Measurements from ENCODE around the gene LY6G6C. TPM values are rescaled to one million over a fixed set of nuclear protein-coding genes. Genes with fewer than 3 reads are reported as not detected.

Gene LY6G6C
- total RNA-seq, 1 experiment from 2014 or later, result 0.22 TPM

DNA sequence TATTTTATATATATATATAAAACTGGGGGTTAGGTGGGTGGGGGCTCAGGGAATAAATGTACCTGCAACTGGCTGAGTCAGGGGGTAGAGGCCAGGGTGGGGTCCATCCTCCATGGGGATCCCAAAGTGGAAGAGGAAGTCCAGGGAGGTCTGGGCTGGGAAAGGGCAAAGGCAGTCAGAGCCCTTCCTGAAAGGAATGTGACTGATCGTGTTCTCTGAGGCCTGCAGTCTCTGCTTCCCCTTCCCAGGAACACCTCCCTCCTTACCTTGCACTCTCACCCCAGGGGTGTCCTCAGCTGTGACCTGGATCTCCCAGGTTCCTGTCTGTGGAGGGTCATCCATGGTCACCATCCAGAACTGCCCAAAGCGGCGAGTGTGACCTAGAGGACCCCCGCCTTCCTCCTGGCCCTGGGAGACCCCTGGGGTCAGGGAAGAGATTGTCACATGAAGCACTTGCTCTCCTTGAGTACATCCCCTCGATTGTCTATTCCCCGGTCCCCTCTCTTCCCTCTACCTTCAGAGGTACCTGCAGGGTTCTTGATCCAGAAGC lies 45.6 kb upstream of the LY6G6C start:
- H2AFZ ChIP-seq (ENCODE audit: low read length), result no peak overlapping the region
- no peak overlapping the region for H3K4me2 ChIP-seq (ENCODE audit: low read length)
- H4K20me1 ChIP-seq (ENCODE audit: low read length), result no peaks in the 10 kb centered on the region
- no peak for DNase-seq
- CTCF ChIA-PET, result no interaction called here
- H3K9ac ChIP-seq (ENCODE audit: low read length), result no peak overlapping the region
- ATAC-seq, result no peak
- no TSS peak for BruUV-seq (replicated peaks)
- no peaks in the 10 kb centered on the region for H3K9me2 ChIP-seq (replicated peaks; ENCODE audit: low read length)
- no peak overlapping the region for H3K4me3 ChIP-seq (ENCODE audit: low read length)
- TF ChIP-seq, protein P1, sequence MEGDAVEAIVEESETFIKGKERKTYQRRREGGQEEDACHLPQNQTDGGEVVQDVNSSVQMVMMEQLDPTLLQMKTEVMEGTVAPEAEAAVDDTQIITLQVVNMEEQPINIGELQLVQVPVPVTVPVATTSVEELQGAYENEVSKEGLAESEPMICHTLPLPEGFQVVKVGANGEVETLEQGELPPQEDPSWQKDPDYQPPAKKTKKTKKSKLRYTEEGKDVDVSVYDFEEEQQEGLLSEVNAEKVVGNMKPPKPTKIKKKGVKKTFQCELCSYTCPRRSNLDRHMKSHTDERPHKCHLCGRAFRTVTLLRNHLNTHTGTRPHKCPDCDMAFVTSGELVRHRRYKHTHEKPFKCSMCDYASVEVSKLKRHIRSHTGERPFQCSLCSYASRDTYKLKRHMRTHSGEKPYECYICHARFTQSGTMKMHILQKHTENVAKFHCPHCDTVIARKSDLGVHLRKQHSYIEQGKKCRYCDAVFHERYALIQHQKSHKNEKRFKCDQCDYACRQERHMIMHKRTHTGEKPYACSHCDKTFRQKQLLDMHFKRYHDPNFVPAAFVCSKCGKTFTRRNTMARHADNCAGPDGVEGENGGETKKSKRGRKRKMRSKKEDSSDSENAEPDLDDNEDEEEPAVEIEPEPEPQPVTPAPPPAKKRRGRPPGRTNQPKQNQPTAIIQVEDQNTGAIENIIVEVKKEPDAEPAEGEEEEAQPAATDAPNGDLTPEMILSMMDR (conservative IDR thresholded peaks at IDR 0.05; ENCODE audit: low read depth, low read length), result no peak
- TF ChIP-seq EZH2 (IDR thresholded peaks at IDR 0.05; ENCODE audit: low read length, unreplicated experiment) (no peak), EZH2phosphoT487 (IDR thresholded peaks at IDR 0.05; ENCODE audit: borderline replicate concordance, low read length) (no peak)
- H3K4me1 ChIP-seq (ENCODE audit: insufficient read depth, low read length), result 0 out of 2 replicates have a peak, but pooled peaks cover 5% of the 10 kb centered on the region
- no peaks in the 10 kb centered on the region for H3K27me3 ChIP-seq (ENCODE audit: low read length)
- peaks cover 2% of the 10 kb centered on the region; the same call in 1 of the 2 replicates for H3K36me3 ChIP-seq (ENCODE audit: low read depth, low read length)
- POLR2A ChIA-PET (ENCODE audit: unreplicated experiment), result no interaction called here
- H3K9me3 ChIP-seq (ENCODE audit: low read length), result no peaks in the 10 kb centered on the region
- no peak overlapping the region for H3K27ac ChIP-seq (ENCODE audit: low read length)
- no peaks in the 10 kb centered on the region for H3F3A ChIP-seq (ENCODE audit: low read length, unreplicated experiment)
- no peaks in the 10 kb centered on the region for H3K79me2 ChIP-seq (ENCODE audit: low read length)
- intact Hi-C loops (cut with micrococcal nuclease), result loop anchor here (10.0 kb wide), 1 partner anchor 52 kb away; the partner anchor contains the start of gene LY6G6D

DNA sequence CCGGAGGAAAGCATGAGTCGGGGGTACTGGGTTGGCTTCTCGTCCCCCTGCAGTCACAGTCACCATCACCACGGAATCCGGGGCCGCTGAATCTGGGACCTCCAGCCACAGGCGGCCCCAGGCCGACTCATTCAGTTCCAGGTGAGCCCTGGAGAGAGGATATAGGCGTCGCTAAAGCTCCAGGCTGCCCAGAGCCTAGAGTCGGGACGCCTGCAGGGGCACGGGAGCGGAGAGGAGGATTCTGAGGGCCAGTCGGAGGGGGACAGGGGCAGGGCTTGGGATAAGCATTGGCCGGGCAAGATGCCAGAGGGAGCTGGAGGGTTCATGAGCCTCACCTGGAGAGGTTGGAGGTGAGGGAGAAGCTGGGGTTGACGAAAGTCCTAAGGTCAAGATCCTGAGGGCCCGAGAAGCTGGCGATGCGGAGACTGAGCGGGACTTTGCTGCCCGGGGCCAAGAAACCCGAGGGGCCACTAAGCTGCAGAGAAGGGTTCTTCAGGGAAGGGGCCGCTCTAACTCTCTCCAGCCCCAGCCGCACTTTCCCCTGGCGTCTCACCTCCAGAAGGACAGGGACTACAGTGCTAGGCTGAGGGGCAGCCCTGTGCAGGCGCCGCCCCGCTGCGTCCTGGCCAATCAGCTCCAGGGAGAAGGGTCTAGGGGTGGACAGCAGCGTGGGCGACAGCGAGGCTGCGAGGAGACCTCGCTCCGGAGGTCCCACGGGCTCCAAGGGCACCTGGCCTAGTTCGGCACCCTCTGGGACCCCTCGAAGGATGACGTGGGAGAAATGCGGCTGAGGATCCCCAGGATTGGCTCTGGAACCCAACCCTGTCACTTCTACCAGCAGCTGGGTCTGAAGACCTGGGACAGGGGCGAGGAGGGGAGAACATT lies 44.6 kb upstream of the LY6G6C start:
- no peaks in the 10 kb centered on the region for H3K9me3 ChIP-seq (ENCODE audit: low read length)
- H3K4me1 ChIP-seq (ENCODE audit: insufficient read depth, low read length), result 0 out of 2 replicates have a peak, but pooled peaks cover 5% of the 10 kb centered on the region
- BruUV-seq (replicated peaks), result no TSS peak
- H3K4me2 ChIP-seq (ENCODE audit: low read length), result no peak overlapping the region
- ATAC-seq (no peak), DNase-seq (no peak)
- TF ChIP-seq EZH2 (IDR thresholded peaks at IDR 0.05; ENCODE audit: low read length, unreplicated experiment), result no peak
- TF ChIP-seq, protein P1 (conservative IDR thresholded peaks at IDR 0.05; ENCODE audit: low read depth, low read length), result no peak
- TF ChIP-seq EZH2phosphoT487 (IDR thresholded peaks at IDR 0.05; ENCODE audit: borderline replicate concordance, low read length), result no peak
- H3K9ac ChIP-seq (ENCODE audit: low read length), result no peak overlapping the region
- H3K27me3 ChIP-seq (ENCODE audit: low read length), result no peaks in the 10 kb centered on the region
- no peak overlapping the region for H3K27ac ChIP-seq (ENCODE audit: low read length)
- no peak overlapping the region for H3K4me3 ChIP-seq (ENCODE audit: low read length)
- no peaks in the 10 kb centered on the region for H3F3A ChIP-seq (ENCODE audit: low read length, unreplicated experiment)
- intact Hi-C loops (cut with micrococcal nuclease), result loop anchor here (10.0 kb wide), 1 partner anchor 51 kb away; the partner anchor contains the start of gene LY6G6D
- H3K79me2 ChIP-seq (ENCODE audit: low read length), result no peaks in the 10 kb centered on the region
- H3K36me3 ChIP-seq (ENCODE audit: low read depth, low read length), result peaks cover 2% of the 10 kb centered on the region; the same call in 1 of the 2 replicates
- CTCF ChIA-PET, result interaction anchor here (0.6 kb wide), 1 partner anchor 47 kb away, joined by 3 read pairs; no protein-coding TSS in a partner anchor
- H2AFZ ChIP-seq (ENCODE audit: low read length), result no peak overlapping the region
- H3K9me2 ChIP-seq (replicated peaks; ENCODE audit: low read length), result no peaks in the 10 kb centered on the region
- no peaks in the 10 kb centered on the region for H4K20me1 ChIP-seq (ENCODE audit: low read length)
- POLR2A ChIA-PET (ENCODE audit: unreplicated experiment), result no interaction called here

Data from PC-3 (cell line).